Right ventricle myocardium superior (tissue), 1 donor: ENCODE results near the gene ATXN1. TPM values are rescaled to one million over a fixed set of nuclear protein-coding genes. Genes with fewer than 3 reads are reported as not detected.

ENCODE experiments used
- ATAC-seq: fragments of 200-7000 bp; cut with Tn5 transposase; one replicate; pipeline ENCODE4 v1.9.1; 2020; ENCODE audit warnings: mild to moderate bottlenecking; ENCODE audit not compliant: poor library complexity
- DNase-seq: peaks from one replicate; pipeline ENCODE4 v3.0.0-alpha.2; 2020
- intact Hi-C: fragments of 100-400 bp; cut with DNase I; formaldehyde crosslinking; loops from one replicate; pipeline ENCODE4 v1.11.2; 2022
- total RNA-seq: library from RNA; stranded (reverse); fragmentation: NEBNext Ultra II Directional; extraction: Animal tissue kit (Norgen Biotek cat#: 25700); gene quantifications from one replicate; pipeline ENCODE4 v1.2.1, GENCODE V29; 2021
- donor health status: DM: no; HTN: yes; CAD: no; lungs with severe emphysema.

Gene ATXN1
- total RNA-seq, 1 donor from 2014 or later, result 36.1 TPM

DNA sequence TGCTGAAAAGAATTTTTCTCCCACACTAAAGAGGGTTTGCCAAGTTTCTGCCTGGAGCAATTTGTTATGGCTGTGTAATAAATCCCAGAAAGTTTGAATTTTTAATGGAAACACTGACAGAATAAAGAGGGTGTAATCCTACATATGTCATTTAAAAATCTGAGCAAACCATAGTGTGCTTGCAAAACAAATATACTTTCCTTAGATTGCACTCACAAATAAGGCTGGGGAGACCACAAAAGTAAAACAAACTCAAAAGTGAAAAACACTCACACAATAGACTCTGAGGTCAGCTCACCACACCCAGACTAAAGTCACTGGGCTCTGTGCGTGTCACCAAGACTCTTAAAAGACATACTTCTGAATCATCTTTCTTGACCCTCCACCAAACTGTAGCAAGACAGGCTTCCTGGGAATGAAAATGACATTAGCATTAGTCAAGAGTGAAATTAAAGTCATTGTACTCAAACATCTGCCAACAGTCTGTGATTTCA is 4.8 kb upstream of the ATXN1 start:
- ATAC-seq (no peak), DNase-seq (no peak)
- intact Hi-C loops, result loop anchor here (10.0 kb wide), 2 partner anchors 319 to 431 kb away; no protein-coding TSS in a partner anchor

- DNase-seq, result no peak
- intact Hi-C loops, result loop anchor here (10.0 kb wide), 2 partner anchors 320 to 430 kb away; no protein-coding TSS in a partner anchor
- ATAC-seq, result no peak
Measured at GRCh38 chr6:16765235-16765634, 4.0 kb upstream of the ATXN1 start.

- no peak for ATAC-seq
- no peak for DNase-seq
- intact Hi-C loops, result loop anchor here (5.0 to 10.0 kb wide), 3 partner anchors 252 to 430 kb away; no protein-coding TSS in a partner anchor
Measured at GRCh38 chr6:16764188-16764950, 3.1 kb upstream of the ATXN1 start.

- intact Hi-C loops, result loop anchor here (5.0 to 10.0 kb wide), 3 partner anchors 251 to 428 kb away; no protein-coding TSS in a partner anchor
- ATAC-seq, result peak; percentile 24
- DNase-seq, result peak; percentile 60
Measured at GRCh38 chr6:16762550-16763477, 1.6 kb upstream of the ATXN1 start.

DNA sequence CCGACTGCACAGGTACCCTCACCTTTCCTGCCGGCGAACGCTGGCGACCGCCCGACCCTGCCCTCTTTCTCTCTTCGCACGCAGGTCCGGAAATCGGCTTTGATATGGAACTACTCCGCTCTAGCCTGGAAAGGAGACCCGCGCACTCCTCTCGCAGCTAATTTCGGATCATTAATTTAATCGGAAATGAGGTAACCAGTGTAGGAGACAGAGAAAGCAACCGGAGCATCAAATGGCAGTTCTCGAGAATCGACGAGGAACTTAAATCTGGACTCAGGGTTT is 949 bp upstream of the ATXN1 start:
- DNase-seq (no peak), ATAC-seq (peak; percentile 0)
- intact Hi-C loops, result loop anchor here (5.0 to 10.0 kb wide), 3 partner anchors 250 to 427 kb away; no protein-coding TSS in a partner anchor

DNA sequence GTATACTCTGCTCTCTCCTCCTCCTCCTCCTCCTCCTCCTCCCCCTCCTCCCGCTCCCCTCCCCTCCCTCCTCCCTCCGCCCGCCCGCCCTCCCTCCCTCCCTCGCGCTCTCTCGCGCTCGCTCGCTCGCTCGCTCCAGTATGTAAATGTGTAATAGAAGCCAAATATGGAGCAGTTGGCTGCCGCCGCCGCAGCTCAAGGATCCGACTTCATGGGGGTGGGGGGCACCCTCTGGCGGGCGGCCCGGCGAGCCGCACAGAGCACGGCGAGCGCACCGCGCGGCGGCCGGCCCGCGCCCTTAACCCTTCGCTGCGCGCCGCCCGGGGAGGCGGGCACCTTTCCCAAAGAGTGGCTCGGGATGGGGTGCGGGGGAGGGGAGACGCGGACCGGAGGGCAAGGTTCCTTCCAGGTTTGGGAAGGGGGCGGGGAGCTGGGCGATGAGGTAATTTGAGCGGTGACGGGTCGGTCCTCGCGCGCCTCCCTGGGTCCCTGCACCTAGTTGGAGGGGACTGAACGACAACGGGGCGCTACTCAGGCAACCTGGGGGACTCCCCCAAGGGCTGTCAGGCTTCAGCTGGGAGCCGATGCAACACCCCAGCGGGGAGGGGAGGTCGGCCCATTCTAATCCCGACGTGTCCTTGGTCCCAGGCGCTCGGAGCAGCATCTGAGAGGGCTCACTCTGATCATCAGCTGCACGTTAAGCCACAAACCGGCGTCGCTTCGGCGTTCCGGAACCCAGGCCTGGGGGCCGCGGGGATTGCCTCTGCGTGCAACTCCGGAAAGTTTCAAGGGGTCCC is 409 bp upstream of the ATXN1 start:
- DNase-seq (peak; percentile 93), ATAC-seq (peak; percentile 61)
- intact Hi-C loops, result loop anchor here (5.0 to 10.0 kb wide), 3 partner anchors 249 to 427 kb away; no protein-coding TSS in a partner anchor

DNA sequence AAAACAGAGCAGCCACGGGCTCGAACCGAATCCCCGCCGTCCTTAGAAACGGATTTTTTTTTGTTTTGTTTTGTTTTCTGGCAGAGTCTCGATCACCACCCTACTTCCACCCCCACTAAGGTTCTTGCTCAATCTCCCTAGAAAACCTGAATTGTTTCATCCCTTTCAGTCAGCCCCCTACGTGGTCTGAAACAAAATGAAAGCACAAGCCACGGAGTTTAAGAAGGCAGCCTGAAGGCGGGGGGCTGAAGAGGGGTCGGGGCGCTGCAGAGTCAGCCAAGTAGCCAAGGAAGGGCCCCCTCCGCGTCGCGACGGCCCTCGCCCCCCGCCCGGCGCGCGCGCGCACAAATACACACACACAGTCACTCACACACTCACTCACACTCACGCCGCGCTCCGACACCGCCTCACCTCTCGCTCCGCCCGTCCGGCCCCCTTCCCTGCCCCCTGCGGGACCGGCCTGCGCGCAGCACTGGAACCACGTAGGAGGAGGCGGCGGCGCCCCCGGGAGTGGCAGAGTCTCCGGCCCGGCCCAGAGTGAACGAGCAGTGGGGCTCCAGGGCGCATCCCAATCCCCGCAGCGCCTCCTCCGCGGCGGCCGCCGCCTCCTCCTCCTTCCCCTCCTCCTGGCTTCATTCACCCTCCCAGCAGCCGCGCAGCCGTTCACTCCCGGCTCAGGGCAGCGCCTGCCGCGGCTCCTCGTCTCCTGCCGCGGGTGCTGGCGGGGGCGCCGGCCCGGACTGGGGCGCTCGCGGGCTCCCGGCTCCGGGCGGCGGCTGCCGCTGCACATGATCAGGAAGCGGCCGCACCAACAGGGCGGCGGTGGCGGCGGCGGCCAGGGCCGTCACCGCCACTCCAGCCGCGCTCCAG is 1.4 kb downstream of the ATXN1 start:
- ATAC-seq (peak; percentile 85), DNase-seq (peak; percentile 96)
- intact Hi-C loops, result loop anchor here (5.0 to 10.0 kb wide), 3 partner anchors 248 to 425 kb away; no protein-coding TSS in a partner anchor

DNA sequence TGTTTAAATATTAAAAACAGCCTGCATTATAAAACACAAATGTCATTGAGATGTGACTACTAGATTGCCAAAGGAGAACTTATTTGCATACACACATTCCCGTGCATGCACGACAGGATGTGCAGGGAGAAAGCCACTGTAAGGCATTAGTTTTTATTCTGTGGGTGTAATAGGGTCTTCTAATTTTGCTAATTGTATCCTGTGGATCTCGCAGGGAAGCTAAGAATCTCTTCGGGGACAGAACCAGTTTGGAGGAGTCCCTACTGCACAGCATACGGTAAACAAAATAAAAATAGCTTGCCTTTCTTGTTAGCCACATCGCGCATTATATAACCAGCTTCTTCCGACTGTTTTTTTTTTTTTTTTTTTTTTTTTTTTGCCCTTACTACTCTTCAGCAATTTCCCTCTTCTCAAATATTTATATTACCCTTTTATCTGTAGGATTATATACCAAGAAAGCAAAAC is 2.0 kb downstream of the ATXN1 start:
- ATAC-seq (no peak), DNase-seq (no peak)
- intact Hi-C loops, result no loop called here

GRCh38 chr6:16758163-16758975 is 2.9 kb downstream of the ATXN1 start:
- DNase-seq (no peak), ATAC-seq (no peak)
- intact Hi-C loops, result no loop called here

GRCh38 chr6:16757332-16757731 is 3.9 kb downstream of the ATXN1 start:
- ATAC-seq (no peak), DNase-seq (no peak)
- intact Hi-C loops, result no loop called here

DNA sequence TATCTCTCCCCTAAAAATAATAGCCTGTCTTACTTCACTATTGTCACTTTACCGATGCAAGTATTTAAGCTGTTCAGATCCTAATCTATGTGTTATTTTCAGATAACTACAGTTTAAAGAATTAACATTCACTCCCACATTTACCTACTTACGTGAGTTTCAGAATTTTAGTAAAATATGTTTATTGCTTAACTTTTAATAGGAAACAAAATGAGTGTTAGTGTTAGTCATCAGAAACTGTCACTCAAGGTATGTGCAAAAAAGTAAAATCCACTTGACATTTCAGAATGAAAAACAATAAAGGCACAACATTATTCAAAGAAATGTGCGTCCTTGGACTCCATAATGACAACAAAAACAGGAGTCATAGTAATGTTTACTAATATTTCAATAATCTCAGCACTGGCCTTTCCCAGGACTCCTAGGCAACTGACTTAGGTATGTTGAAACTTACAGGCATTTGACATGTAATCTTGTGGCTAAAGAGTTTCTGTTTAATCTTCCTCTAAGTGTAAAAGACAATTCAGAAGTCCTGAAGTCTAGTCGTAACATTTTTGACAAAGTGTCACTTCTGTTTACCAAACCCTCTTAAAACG is 4.5 kb downstream of the ATXN1 start:
- intact Hi-C loops, result no loop called here
- no peak for ATAC-seq
- no peak for DNase-seq

GRCh38 chr6:16755544-16755943 is 5.7 kb downstream of the ATXN1 start:
- DNase-seq (no peak), ATAC-seq (no peak)
- intact Hi-C loops, result no loop called here

GRCh38 chr6:16754876-16755275 is 6.4 kb downstream of the ATXN1 start:
- no peak for DNase-seq
- ATAC-seq, result no peak
- intact Hi-C loops, result no loop called here

DNA sequence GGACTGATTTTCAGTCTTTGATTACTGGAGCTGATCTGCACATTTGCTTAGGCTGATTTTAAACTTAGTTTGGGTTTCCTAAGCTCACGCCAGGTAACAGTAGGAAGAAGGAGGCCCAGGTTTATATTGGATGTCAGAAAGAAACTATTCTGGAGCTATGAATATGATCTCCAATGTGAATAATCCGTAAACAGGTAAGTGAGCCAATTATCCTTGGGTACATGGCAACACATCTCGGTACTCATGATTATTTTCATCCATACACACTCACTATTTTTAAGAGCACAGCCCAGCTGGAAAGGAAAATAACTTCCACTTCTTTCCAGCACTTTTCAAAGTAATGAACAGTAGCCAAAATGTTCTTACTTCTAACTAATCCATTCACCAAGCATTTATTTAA is 7.0 kb downstream of the ATXN1 start:
- ATAC-seq, result peak; percentile 18
- DNase-seq, result no peak
- intact Hi-C loops, result no loop called here

GRCh38 chr6:16753341-16753740 is 7.9 kb downstream of the ATXN1 start:
- intact Hi-C loops, result no loop called here
- DNase-seq, result no peak

DNA sequence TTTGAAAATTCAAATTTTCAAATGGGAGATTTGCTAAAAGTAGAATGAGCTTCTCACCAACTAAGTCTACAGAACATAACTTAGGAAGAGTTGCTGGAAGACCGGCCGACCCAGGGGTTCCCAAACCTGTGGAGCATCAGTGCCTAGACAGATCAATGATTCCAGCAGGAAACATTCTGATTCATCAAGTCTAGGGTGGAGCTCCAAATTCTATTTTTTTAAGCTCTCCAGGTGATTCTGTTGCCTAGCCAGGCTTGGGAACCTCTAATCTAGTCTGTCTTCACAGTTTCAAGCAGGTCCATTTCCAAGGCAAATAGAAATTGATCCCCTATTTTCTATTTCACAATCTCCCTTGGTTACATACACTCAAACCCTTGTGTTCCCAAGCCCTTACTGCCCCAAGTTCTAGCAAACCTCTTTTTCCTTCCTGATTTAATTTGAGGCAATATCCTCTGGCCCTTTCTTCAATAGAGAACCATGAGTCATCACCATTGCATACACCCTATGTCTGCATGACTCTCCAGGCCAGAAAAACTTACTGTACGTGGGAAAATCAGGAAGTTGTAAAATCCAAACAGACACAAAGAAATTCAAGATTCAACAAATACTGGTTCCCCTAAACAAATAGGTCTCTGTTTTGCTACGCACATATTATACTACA is 8.9 kb downstream of the ATXN1 start:
- no peak for DNase-seq
- peak; percentile 42 for ATAC-seq
- intact Hi-C loops, result no loop called here

More at GRCh38 chr6:16753341-16753740, 7.9 kb downstream of the ATXN1 start:
- ATAC-seq, result no peak
